LNCAP (cell line): ENCODE measurements around the gene WEE1.

Experiments
- TF ChIP-seq, protein P1 (sequence below): fragments of 450-650 bp; IDR thresholded peaks from 2 replicates; pipeline ENCODE4 v1.5.1; 2017; ENCODE audit warnings: mild to moderate bottlenecking

Gene WEE1

GRCh38 chr11:9568854-9569587, 4.4 kb upstream of the WEE1 start:
- TF ChIP-seq, protein P1, sequence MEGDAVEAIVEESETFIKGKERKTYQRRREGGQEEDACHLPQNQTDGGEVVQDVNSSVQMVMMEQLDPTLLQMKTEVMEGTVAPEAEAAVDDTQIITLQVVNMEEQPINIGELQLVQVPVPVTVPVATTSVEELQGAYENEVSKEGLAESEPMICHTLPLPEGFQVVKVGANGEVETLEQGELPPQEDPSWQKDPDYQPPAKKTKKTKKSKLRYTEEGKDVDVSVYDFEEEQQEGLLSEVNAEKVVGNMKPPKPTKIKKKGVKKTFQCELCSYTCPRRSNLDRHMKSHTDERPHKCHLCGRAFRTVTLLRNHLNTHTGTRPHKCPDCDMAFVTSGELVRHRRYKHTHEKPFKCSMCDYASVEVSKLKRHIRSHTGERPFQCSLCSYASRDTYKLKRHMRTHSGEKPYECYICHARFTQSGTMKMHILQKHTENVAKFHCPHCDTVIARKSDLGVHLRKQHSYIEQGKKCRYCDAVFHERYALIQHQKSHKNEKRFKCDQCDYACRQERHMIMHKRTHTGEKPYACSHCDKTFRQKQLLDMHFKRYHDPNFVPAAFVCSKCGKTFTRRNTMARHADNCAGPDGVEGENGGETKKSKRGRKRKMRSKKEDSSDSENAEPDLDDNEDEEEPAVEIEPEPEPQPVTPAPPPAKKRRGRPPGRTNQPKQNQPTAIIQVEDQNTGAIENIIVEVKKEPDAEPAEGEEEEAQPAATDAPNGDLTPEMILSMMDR: no peak

DNA sequence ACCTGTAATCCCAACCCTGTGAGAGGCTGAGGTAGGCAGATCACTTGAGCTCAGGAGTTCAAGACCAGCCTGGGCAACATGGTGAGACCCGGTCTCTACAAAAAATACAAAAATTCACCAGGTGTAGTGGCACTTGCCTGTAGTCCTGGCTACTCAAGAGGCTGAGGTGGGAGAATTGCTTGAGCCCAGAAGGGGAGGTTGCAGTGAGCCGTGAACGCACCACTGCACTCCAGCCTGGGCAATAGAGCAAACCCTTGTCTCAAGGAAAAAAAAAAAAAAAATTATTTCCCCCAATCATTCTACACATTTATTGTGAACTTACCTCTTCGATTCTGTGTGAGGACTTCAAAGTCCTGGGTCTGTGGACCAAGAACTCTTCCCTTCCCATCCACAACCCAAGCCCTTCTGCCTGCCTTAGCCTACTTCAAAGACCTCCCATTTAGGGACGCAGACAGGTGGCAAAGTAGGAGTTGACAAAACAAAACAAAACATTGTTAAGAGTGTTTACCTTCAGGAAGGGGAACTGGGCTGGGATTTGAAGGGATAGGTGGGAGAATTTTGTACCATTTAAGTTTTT, 3.8 kb upstream of the WEE1 start:
- TF ChIP-seq, protein P1: no peak

GRCh38 chr11:9570313-9571025, 3.0 kb upstream of the WEE1 start:
- TF ChIP-seq, protein P1: no peak

- TF ChIP-seq, protein P1: no peak
Observed at GRCh38 chr11:9571071-9571762, 2.3 kb upstream of the WEE1 start.

- TF ChIP-seq, protein P1: no peak
Observed at GRCh38 chr11:9571763-9572115, 1.7 kb upstream of the WEE1 start.

GRCh38 chr11:9573775-9574621, 528 bp downstream of the WEE1 start:
- TF ChIP-seq, protein P1: no peak
